ENCODE results near the gene SEC14L2. TPM values are rescaled to one million over a fixed set of nuclear protein-coding genes. Genes with fewer than 3 reads are reported as not detected.

The SEC14L2 gene
- total and polyA plus RNA-seq, 2 donors (not counting 3 experiments of a cell fraction or from before 2014, with no cell fraction given), result 22.5 to 28.8 TPM

DNA sequence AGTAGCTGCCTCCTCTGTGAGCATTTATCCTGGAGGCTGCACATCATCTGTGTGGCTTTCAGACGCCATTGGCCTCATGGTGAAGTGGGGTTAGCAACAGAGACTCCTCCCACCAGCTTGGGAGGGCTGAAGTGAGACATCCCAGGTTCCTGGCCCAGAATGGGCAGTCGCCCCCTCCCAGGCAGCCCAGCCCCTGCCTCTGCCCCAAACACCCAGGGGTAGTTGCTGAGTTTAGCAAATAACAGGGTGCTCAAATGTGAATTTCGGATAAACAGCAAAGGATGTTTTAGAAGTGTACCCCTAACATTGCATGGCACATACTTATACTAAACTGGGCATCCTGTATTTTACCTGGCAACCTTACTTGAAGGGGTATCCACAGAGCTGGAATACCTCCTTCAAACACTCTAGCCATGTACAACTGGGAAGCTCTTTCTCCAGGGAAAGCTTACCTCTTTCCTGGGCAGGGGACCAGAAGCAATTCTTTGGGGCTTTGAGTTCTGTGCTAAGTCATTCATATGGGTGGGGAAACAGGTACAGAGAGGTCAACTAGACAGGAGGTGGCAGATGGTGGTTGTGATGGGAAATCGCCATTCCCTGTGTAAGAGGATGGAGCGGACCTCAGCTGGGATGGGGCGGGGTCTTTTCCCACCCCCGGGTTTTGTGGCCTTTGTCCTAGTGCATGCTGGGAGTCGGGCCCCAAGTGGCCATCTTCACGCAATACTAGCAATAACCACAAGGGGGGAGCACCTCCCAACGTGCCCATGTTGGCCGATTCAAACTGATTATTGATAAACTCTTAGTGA, 48.0 kb downstream of the SEC14L2 start:
- TSS peak; percentile 99 for BruUV-seq (replicated peaks)
- DNase-seq (ENCODE audit: low read depth, low spot score), result peak; percentile 76
- no peaks in the 10 kb centered on the region for H3K9me3 ChIP-seq (replicated peaks; ENCODE audit: control insufficient read depth, insufficient read depth, low read length)
- H3K9me1 ChIP-seq (replicated peaks; ENCODE audit: control insufficient read depth, extremely low read depth, insufficient read depth, low read length), result no peaks in the 10 kb centered on the region
- dilution Hi-C loops (cut with MboI; ENCODE audit: extremely low pct_ligation_motif_present, low sequenced_read_pairs), result no loop called here
- H3K27ac ChIP-seq (ENCODE audit: insufficient read depth, low read depth, low read length), result no peak overlapping the region
- H3K4me1 ChIP-seq (ENCODE audit: control insufficient read depth, extremely low read depth, insufficient read depth, low read length), result no peaks in the 10 kb centered on the region
- no peak for TF ChIP-seq JUN (IDR thresholded peaks at IDR 0.05; ENCODE audit: borderline replicate concordance, insufficient read depth, insufficient read length, low read depth)
- TF ChIP-seq POLR2A (IDR thresholded peaks at IDR 0.05; ENCODE audit: low read depth, low read length), result peak; percentile 21
- TF ChIP-seq FOS (IDR thresholded peaks at IDR 0.05; ENCODE audit: borderline replicate concordance, insufficient read depth, low read length), result no peak
- TF ChIP-seq EZH2 (IDR thresholded peaks at IDR 0.05; ENCODE audit: borderline replicate concordance, low read depth, low read length, severe bottlenecking), result no peak
- TF ChIP-seq, protein P1, sequence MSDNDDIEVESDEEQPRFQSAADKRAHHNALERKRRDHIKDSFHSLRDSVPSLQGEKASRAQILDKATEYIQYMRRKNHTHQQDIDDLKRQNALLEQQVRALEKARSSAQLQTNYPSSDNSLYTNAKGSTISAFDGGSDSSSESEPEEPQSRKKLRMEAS (IDR thresholded peaks at IDR 0.05; ENCODE audit: insufficient read depth, insufficient read length), result no peak
- TF ChIP-seq POLR2AphosphoS5 (IDR thresholded peaks at IDR 0.05; ENCODE audit: insufficient read depth, low read depth, low read length), result peak; percentile 64
- TF ChIP-seq GATA2 (IDR thresholded peaks at IDR 0.05; ENCODE audit: insufficient read depth, insufficient read length, low read depth, low read length), result no peak
- TF ChIP-seq, protein P2, sequence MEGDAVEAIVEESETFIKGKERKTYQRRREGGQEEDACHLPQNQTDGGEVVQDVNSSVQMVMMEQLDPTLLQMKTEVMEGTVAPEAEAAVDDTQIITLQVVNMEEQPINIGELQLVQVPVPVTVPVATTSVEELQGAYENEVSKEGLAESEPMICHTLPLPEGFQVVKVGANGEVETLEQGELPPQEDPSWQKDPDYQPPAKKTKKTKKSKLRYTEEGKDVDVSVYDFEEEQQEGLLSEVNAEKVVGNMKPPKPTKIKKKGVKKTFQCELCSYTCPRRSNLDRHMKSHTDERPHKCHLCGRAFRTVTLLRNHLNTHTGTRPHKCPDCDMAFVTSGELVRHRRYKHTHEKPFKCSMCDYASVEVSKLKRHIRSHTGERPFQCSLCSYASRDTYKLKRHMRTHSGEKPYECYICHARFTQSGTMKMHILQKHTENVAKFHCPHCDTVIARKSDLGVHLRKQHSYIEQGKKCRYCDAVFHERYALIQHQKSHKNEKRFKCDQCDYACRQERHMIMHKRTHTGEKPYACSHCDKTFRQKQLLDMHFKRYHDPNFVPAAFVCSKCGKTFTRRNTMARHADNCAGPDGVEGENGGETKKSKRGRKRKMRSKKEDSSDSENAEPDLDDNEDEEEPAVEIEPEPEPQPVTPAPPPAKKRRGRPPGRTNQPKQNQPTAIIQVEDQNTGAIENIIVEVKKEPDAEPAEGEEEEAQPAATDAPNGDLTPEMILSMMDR (IDR thresholded peaks at IDR 0.05; ENCODE audit: extremely low read depth in 1 of 2, insufficient read depth in 1 of 2, low read depth in 1 of 2, low read length in 2 of 2), result peak; percentile 77 to 83
- TF ChIP-seq MYC (IDR thresholded peaks at IDR 0.05; ENCODE audit: low read depth, low read length), result no peak
- no peak overlapping the region for H3K9ac ChIP-seq (replicated peaks; ENCODE audit: extremely low read depth, insufficient read depth, low read length)
- ChIA-PET CTCF (interaction anchor here (0.7 to 4.3 kb wide), 14 partner anchors 11 to 640 kb away, joined by 3 to 40 read pairs (median 4); partner anchors contain the start of genes MTFP1, RNF215 and SEC14L2), POLR2A (interaction anchor here (0.6 to 1.0 kb wide), 2 partner anchors 21 to 873 kb away, joined by 4 to 5 read pairs; no protein-coding TSS in a partner anchor)
- H3K4me2 ChIP-seq (ENCODE audit: insufficient read depth, low read length), result peak overlapping the region; percentile 52
- H3K79me2 ChIP-seq (ENCODE audit: control insufficient read depth, insufficient read depth, low read length), result no peaks in the 10 kb centered on the region
- H2AFZ ChIP-seq (ENCODE audit: low read depth, low read length), result peak overlapping the region; percentile 97
- peak; percentile 95 for FAIRE-seq
- H4K20me1 ChIP-seq (replicated peaks; ENCODE audit: control insufficient read depth, extremely low read depth, insufficient read depth, low read length), result no peaks in the 10 kb centered on the region
- H3K27me3 ChIP-seq (ENCODE audit: control insufficient read depth in 2 of 2, insufficient read depth in 2 of 2, low read length in 2 of 2), result no peaks in the 10 kb centered on the region
- intact Hi-C loops (cut with micrococcal nuclease), result loop anchor here (1.0 kb wide), 3 partner anchors 40 to 310 kb away; no protein-coding TSS in a partner anchor
- no peaks in the 10 kb centered on the region for H3K36me3 ChIP-seq (ENCODE audit: control insufficient read depth in 2 of 2, extremely low read depth in 1 of 2, insufficient read depth in 2 of 2, low read length in 2 of 2)
- H3K4me3 ChIP-seq (replicated peaks in 1 of 3; ENCODE audit: insufficient read depth in 1 of 3, low read depth in 1 of 3, low read length in 3 of 3), result no peak overlapping the region

Data from endothelial cell of umbilical vein (primary cell).